GM12875 (cell line): ENCODE measurements around the gene CCDC92B.
"Not testable (repeated sequence)": the region's sequence is repeated elsewhere in the genome, so short reads cannot be mapped to it uniquely, and the experiment has no call there.

Source experiments
- H3K4me3 ChIP-seq: one replicate; pipeline ENCODE4 v1.5.1; 2011; ENCODE audit warnings: low read depth, low read length, control low read depth
- TF ChIP-seq, protein P1 (sequence below): IDR thresholded peaks from 2 replicates; pipeline ENCODE4 v1.5.1; 2011; ENCODE audit warnings: low read depth, mild to moderate bottlenecking, control low read depth, inconsistent platforms, low read length, moderate library complexity, borderline replicate concordance; ENCODE audit not compliant: insufficient read depth

Gene CCDC92B

DNA sequence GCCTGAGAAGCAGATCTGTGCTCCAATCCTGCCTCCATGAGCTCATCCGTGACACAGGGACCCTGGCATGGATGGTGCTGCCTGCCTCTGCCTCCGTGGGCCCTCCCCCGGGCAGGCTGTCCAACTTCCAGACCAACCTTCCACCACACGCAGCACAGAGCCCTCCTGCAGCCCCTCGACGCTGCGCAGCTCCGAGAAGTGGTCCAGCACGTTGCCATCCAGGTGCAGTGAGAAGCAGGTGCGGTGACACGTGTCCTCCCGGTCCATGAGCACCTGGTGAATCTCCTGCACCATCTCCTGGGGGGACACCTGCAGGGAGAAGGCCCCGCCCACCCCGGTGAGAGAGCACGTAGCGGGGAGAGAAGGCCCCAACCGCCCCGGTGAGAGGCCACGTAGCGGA, 46.3 kb downstream of the CCDC92B start:
- TF ChIP-seq, protein P1, sequence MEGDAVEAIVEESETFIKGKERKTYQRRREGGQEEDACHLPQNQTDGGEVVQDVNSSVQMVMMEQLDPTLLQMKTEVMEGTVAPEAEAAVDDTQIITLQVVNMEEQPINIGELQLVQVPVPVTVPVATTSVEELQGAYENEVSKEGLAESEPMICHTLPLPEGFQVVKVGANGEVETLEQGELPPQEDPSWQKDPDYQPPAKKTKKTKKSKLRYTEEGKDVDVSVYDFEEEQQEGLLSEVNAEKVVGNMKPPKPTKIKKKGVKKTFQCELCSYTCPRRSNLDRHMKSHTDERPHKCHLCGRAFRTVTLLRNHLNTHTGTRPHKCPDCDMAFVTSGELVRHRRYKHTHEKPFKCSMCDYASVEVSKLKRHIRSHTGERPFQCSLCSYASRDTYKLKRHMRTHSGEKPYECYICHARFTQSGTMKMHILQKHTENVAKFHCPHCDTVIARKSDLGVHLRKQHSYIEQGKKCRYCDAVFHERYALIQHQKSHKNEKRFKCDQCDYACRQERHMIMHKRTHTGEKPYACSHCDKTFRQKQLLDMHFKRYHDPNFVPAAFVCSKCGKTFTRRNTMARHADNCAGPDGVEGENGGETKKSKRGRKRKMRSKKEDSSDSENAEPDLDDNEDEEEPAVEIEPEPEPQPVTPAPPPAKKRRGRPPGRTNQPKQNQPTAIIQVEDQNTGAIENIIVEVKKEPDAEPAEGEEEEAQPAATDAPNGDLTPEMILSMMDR, result no peak
- H3K4me3 ChIP-seq, result no peak overlapping the region

DNA sequence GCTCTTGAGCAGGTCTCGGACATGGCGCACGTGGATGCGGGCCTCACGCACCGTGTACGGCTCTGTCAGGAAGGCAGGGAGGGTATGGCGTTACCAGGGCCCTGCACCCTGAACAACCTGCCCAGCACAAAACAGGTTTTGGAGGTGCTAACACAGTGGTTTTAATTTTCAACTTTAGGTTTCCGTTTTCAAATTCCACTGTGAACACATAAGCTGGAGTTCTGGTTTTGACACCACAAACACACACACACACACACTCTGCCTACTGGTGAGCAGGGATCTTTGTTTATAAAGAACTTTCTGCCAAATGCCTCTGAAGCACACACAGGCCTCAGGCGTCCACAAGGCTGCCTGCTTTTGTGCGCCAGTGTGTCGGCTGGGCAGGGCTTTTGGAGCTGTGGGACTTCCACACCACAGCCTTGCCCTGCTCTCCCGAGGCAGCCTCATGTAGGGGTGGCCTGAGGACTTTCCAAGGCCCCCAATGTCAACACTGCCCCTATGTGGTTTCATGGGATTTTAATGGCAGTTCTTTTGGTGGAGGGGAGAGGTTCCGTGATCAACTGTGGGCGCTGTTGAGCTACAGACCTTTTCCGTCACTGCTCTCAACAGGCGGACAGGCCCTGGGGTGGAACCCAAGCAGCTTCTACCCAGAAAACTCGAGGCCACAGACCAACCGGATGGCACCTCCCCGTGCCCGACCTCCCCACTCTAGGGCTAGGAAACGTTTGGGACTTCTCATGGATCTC, 47.3 kb downstream of the CCDC92B start:
- H3K4me3 ChIP-seq, result no peak overlapping the region
- TF ChIP-seq, protein P1, result no peak

DNA sequence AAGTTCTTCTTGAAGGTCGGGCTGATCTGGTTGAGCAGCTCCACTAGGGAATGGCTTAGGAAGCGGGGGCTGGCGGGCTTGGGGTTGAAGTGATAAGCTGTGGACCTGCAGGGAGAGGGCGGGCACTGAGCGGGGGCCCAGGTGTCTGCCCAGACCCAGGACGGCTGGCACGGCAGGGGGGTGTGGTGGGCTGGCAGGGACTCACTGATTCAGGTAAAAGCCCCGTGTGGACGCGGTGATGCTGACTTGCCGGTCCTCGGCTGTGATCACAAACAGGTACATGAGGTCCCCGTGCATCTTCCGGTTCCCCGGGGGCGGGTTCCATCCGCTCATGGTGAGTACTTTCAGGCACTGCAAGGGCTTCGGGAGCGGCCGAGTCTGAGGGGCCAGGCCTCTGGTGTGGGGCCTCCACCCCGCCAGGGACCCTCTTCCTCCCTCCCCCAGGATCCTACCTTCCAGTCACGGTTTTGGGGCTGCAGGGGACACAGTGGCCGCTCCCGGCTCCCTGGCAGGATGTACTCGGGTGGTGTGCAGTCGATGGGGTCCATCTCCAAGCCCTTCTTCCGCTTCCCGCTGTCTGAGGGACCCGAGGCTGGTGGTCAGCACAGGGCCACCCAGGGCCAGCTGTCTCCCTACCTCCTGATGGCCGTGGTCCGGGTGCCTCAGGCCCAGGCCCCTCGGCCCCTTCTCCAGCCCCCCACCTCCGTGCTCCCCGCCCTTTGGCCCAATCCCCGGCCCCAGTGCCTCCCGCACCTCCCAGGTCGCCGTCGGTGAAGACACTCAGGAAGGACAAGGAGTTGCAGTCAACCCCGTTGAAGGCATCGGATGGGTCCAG, 48.1 kb downstream of the CCDC92B start:
- TF ChIP-seq, protein P1, result no peak
- no peak overlapping the region for H3K4me3 ChIP-seq

DNA sequence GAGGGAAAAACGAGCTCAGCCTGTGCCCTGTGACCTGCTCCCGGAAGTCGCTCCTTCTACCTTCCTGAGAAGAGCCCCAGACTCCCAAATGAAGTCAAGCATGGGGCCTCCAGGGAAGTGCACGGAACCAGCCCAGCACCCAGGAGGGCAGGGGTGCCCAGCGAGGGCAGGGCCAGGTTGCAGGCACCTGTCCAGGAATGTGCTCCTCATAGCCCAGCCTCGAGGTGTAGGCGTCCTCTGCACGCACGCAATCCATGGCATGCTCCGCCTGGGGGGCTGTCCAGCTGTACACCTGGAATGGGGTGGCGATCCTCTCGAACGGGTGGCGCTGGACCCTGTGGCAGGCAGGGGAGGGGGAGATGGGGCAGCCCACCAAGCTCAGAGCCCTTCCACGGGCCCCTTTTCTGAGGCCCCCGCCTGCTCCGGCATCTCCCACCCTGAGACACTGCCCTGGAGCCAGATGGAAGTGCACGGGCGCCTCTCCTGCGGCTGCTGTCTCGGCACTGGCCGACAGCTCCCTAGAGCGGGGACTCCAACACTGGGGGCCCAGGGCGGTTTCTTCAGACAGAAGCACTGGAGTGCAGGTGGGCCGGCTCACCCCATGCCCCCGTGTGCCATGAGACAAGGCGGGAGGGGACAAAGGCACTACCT, 48.8 kb downstream of the CCDC92B start:
- no peak overlapping the region for H3K4me3 ChIP-seq
- TF ChIP-seq, protein P1, result no peak

DNA sequence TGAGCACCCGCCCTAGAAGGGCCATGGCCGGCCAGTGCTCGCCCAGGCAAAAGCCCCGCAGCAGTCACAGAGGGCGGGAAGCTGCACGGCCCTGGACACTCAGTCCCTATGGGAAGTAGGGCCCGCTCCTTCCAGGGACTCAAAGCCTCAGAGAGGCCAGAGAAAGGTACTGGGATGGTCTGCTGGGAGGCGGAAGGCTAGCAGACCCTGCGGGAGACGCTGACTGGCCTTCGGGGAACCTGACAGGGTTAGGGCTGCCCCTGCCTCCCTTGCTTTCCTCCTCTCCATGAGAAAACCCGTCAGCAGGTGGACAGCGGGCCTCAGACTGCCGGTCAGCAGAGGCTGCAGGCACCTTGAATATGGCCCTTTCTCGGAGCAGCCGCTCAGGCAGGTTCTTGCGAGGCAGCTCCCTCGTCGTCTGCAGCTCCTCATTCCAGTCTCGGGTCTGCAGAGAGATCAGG, 49.4 kb downstream of the CCDC92B start:
- no peak overlapping the region for H3K4me3 ChIP-seq
- TF ChIP-seq, protein P1, result no peak

DNA sequence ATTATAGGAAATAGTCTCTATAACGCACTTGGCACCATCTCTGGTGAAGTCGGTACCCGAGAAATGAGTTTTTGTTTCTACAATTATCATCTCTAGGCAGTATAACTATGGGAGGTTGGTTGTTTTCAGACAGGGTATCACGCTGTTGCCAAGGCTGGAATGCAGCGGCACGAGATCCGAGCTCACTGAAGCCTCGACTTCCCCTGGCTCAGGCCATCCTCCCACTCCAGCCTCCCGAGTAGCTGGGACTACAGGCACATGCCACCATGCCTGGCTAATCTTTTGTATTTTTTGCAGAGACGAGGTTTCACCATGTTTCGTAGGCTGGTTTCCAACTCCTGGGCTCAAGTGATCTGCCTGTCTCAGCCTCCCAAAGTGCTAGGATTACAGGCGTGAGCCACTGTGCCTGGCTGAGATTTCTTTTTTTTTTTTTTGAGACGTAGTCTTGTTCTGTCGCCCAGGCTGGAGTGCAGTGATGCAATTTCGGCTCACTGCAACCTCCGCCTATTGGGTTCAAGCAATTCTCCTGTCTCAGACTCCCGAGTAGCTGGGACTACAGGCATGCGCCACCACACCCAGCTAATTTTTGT, 50.1 kb downstream of the CCDC92B start:
- not testable (repeated sequence) for H3K4me3 ChIP-seq

DNA sequence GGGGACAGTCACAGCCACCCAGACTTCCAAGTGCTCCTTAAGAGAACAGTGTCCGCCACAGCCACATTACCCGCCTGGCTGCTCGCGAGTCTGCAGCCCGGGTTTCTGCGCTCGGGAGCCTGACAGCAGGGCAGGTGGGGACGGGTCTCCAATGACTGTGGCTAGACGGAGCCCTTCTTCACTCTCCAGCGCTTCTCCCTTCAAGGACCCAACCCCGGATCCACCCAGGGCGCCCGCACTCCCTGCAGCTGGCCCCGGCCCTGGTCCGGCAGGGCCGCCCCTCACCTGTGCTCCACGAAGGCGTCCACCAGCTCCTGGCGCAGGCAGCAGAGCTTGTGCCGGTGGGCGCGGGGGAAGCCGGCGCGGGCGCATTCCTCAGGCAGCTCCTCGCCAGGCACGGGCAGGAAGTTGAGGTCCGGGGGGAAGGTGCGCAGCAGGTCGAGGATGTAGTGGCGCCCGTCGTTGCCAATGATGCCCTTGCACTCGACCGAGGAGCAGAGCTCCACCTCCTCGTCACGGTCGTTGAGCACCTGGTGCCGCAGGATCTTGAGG, 51.8 kb downstream of the CCDC92B start:
- H3K4me3 ChIP-seq, result no peak overlapping the region
- TF ChIP-seq, protein P1, result no peak
